Right hindlimb (tissue), 1 donor: Measurements from ENCODE around the gene TMCC2.

Experiments
- DNase-seq: peaks from one replicate; pipeline ENCODE4 v3.0.0-alpha.2; 2018

The TMCC2 gene

DNA sequence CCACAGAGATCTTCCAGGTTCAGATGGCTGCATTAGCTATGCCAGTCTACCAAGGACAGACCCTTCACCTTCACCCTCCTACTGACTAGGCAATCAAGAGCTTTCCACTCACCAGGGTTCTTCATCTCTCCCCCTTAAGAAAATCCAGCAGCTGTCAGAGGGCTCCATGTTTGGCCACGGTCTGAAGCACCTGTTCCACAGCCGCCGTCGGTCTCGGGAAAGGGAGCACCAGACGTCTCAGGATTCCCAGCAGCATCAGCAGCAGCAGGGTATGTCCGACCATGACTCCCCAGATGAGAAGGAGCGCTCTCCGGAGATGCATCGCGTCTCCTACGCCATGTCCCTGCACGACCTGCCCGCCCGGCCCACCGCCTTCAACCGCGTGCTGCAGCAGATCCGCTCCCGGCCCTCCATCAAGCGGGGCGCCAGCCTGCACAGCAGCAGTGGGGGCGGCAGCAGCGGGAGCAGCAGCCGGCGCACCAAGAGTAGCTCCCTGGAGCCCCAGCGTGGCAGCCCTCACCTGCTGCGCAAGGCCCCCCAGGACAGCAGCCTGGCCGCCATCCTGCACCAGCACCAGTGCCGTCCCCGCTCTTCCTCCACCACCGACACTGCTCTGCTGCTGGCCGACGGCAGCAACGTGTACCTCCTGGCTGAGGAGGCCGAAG is 13.8 kb downstream of the TMCC2 start:
- DNase-seq, result peak; percentile 47

DNA sequence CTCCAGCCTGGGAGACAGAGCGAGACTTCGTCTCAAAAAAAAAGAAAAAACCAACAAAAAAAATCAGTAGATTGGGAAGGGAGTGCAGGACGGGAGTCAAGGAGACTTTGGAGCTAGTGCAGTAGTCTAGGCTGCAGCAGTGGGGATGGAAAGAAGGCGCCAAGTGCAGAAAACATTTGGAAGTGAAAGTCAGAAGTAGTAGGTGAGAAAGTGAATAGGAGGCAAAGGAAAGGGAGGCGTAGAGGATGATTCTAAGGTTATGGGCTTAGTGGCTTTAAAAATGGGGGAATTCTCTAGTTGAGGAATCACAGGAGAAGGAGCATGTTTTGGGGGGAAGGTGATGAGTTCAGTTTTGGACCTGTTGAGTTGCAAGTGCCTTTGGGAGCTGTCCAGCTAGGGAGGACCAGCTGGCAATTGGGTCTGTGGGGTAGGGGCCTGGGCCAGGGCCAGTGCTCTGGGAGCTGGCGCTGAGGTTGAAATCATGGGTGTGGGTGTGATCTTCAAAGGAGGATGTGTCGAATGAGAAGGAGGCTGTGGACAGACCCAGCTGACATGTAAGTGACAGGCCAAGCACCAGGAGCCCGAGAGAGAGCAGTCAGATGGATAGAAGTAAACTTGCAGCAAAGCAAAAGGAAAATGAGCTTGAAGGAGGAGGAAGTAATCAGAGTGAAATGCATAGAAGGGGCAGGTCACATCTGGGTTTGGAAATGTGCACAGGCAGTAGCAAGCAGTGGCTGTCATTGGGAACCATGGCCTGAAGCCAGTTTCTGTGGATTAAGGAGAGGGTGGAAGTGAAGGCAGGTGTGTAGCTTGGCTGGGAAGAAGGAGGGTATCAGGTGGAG is 15.8 kb downstream of the TMCC2 start:
- DNase-seq, result no peak

DNA sequence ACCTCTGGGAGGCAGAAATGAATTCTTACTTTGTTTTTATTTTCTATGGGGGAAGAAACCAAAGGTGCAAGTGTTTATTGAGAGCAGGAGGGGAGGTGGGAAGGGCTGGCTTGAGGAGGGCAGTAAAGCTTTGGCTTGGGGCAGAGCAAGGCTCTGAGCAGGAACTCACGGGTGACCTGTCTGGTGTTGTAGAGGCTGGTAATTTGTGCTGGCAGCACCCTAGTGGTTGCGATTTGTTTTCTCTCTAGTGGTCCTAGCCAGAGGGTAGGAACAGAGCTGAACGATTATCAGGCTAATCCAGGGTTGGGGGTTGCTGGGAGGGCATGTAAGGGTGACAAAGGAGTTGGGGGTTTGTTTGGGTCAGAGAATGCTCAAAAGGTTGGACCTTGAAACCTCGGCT is 16.6 kb downstream of the TMCC2 start:
- DNase-seq, result no peak

DNA sequence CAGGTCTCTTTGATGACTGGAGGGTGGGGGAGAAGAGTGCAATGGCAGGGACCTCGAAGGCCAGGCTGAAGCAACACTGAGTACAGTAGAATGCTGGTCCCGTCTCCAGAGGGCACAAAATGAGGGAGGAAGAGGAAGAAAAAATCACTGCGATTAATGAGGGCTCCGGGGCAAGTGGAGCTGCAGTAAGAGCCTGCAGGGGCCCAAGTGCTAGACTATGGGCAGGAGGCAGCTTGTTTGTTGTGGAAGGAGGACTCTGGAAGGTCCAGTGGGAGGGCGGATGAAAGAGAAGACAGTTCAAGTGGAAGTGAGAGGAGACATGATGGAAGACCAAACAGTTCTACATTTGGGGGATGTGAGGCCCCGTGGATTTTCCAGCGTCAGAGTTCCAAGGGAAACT is 17.4 kb downstream of the TMCC2 start:
- no peak for DNase-seq

DNA sequence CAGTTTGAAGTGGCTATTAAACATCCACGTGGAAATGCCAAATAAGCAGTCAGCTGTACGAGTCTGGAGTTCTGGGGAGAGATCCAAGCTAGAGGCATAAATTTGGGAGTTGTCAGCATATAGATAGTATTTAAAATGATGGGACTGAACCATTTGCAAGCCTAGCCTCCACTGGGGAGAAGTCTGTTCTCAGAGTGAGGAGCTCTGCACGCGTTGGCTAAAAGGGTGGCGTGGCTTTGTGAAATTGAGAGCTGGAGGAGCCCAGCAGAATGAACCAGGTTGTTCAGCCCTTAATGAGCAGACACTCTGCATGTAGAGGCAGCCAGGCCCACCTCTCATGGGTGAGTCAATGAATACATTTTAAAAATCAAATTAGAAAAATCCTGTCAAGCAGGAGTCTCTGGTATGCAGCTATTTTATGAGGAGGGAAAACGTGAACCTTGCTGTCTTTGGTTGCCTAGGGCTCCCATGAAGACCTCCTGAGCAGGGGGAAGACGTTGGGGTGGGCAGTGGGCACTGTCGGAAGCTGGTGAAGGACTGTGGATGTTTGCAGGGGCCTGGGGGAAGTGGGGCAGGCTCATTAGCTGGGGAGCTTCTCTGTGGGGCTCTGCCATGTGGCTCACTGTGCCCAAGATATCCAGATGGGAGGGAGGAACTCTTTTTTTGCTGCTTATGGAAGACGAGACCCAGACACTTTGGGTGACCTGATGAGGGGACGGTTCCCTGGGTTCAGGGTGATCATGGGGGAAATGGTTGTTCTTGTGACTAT is 18.8 kb downstream of the TMCC2 start:
- no peak for DNase-seq

DNA sequence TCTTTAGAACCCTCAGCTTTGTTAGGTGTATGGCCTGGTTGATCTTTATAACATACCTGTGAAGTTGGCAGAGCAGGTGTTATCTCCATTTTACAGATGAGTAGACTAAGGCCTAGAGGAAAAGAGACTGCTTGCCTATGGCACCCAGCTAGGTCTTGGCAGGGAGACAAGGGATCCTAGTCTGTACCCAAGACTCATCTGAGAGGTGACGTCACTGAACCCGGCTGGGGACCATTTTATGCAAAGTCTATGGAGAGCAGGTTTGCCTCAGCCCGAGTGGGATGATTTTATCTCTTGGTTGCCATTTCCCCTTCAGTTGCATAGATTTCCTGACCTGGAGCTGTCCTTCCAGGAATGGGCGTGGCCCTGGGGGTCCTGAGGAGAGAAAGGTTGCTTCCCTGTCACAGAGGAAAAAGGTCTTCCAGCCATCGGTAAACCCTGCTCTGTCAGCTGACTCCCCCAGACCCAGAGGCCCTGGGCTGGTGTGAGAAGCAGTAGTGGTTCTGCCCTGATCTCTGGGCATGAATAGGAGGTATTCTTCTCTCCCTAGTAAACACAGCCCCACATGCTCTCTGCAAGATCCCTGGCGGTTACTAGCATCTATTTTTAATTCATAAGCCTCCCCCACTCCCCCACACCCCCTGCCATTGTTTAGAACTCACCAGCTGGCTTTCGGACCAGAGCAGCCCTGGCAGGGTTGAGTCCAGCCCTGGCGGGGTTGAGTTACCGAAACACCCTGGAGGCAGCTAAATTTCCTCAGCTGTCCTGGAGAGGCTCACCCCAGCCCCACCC is 19.6 kb downstream of the TMCC2 start:
- peak; percentile 76 for DNase-seq

DNA sequence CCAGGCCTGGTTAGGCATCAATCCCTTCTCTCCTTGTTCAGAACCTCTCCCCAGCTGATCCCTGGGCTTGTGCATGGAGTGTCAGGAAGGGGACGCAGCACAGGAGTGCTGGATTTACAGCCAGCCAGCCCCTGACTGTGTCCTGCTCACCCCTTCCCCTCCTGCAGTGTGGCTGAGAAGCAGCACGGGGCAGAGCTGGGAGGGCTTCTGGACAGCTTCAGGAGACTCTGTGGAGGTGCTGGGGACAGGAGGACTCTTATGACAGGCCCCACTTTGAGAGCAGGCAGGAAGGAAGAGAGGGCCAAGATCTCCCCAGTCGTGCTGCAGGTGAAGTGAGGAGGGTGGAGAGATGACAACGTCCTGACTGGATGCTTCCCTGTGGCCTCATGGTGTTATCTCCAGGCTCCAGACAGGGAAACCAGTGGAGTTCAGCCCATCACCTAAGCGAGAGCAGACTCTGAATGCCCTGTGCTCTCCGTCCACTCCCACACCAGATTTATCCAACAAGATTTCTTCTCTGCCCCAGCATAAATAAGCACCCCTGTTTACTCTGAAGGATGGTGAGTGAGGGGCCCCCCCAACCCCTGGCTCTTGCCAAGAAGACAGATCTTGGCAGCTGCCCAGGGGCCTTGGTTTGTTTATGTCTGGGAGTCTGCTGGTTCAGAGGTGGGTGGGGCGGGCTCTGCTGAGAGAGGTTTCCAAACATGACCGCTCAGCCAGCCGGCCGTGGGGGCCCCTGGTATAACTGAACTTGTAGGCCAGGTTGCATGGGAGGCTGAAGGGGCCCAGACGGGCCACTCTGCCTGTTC is 21.3 kb downstream of the TMCC2 start:
- peak; percentile 78 for DNase-seq

DNA sequence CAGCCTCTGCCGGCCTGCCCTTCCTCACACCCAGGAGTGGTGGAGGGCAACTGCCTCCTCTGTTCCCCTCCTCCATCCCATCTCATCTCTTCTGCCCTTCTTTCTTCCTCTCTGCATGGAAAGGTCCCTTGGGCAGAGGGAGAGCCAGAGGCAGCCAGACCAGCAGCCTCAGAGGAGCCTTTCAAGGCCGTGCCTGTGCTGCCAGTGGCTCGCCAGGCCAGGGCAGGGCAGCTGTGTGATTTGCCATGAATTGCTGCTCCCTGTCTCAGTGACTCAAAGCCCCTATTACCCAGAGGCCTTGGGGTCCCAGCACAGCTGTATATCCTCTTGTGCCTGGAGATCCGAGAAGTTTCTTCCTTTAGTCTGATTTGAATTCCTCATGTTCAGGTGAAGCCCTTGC is 21.9 kb downstream of the TMCC2 start:
- no peak for DNase-seq

DNA sequence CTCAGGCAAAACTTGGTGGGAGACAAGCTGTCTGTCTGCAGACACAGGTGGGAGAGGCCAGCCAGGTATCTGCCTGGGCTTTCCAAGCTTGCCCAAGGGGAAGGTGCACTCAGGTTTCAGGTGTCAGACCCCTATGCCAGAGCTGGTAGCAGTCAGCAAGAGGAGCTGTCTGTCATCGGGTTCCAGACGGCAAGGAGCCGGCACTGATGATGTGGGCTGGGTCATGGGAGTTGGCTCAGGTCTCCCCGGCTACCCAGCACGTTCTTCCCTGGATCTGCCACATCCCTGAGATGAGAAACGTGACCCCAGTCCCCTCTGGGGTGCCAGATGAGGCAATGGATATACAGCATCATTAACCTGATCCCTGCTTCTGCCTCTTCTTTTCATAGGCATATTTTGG is 23.0 kb downstream of the TMCC2 start:
- no peak for DNase-seq

DNA sequence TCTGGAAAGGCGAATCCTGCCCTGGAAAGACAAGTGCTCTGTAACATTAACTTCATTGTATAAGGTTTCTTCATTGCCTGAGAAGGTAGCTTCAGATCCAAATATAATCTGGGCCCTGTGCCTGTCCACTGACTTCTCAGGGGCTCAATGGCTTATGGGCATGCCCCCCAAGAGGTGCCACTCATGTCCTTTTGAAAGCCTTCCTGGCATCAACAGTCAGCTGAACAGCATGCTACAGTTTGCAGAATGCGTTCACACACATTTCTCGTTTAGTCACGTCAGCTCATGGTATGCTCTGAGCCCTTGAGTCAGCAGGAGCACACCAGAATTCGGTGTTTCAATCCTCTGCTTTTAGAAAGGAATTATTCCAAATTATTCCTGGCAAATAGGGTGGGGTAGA is 23.8 kb downstream of the TMCC2 start:
- DNase-seq, result no peak

DNA sequence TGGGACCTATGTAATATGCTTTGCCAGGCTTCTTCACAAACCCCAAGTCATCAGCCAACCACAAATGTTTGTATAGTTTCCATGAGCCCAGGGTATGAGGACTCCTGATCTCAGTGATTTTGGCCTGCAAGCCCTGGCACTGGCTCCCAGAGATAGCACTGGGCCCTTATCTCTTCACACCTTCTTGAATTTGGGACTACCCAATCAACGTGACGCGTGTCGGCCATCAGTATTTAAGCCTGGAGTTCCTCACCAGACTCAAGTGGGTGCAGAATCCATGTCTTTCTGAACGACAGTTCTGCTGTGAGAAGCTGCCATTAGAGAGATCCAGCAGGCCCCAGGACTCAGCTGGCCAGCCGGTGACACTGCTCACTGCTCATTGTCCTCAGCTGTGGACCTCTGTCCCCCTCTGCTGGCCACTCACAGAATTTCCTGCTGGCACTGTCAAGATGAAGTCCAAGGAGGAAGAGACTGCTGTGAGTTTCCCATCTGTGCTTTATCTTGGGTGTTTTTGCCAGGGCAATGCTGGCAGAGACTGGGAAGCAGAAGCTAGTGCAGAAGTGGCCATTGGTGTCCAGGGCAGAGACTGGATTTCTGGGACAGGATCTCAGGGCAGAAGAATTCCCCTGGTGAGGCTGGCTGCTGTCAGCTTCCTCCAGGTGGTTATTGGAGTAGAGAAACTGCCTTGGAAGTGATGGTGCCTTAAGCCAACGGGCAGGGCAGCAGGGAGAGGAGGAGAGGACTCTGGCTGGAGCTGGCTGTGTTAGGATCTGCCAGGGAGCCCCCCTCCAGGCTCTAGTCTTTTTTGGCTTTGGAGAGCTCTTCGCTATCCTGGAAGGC is 28.4 kb downstream of the TMCC2 start:
- DNase-seq, result peak; percentile 93

DNA sequence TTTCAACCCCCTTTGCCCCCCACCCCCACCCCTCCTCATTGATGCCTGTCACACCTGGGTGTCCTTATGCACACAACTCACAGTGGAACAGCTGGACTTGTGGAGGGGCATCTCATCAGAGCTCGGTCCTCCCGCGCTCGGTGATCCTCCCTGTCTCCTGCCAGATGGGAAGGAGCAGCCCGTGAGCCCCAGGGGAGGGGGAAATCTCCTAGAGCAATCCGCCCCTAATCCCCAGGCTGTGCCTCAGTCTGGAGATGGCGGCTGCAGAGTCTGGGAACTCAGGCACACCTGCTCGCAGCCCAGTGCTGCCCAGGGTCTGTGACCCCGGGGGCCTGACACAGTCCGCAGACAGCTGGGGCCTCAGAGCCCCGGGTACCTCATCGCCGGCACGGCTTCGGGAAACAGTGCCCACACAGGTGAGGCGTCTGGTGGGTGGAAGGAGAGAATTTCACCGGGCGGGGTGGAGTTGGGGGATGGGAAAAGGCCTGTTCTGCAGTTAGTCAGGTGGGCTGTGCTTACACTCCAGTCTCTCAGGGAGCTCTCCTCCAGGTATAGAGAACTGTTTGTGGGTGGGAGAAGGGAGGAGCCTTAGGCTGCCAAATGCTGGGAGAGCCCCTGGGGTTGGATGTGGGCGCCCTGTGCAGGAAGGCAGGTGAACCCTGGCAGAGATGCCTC is 29.3 kb downstream of the TMCC2 start:
- no peak for DNase-seq

DNA sequence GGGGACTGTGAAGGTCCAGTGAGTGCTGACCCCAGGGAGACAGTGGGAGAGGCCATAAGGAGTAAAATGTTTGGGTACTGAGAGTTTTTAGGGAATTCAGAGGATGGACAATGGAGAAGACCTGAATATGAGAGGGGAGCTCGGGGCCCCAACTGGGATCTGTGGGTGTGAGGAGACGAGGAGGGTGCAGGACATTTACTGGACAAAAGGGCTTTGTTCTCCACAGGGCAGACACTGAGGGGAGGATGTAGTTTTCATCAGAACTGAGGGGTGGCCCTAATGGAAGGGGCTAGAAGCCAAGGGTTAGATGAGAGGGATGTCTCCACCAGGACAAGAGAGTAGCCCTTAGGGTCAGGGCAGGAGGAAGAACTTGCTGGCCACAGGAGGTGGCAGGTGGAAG is 30.0 kb downstream of the TMCC2 start:
- DNase-seq, result no peak

DNA sequence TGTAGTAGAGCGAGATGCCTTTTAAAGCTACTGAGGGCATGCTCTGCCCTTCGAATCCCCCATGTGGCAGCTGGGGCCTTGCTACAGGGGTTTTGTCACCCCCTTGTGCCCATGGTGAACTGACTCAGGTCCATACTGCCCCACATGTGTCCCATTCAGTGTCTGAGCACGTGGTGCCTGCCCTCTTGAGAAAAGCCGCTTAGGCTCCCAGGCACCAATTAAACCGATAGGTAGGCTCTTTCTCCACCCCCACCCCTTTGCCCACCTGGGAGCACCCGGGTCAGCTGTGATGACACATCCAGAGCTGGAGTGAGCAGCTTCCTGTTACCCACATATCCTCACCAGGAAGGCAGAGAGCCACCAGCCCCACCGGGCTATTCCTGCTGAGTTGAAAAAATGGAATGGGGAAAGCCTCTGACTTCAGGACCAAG is 30.5 kb downstream of the TMCC2 start:
- DNase-seq, result no peak

DNA sequence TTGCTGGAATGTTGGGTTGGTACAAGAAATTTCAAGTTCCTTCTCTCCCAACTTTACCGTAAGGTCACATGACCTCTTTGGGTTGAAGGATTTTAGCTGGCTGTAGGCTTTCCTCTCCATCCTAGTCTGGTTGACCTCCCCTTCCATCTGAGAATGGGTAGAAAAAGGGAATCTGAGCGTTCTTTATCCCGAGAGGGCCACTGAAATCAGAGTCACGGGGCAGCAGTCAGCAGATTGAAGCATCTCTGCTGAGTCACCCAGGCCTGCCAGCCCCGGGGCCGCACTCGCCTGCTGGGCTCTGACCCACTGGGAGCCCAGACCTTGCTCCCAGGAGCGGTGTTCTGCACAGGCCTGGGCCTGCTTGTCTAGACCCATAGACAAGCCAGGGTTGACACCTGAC is 31.0 kb downstream of the TMCC2 start:
- DNase-seq, result no peak

DNA sequence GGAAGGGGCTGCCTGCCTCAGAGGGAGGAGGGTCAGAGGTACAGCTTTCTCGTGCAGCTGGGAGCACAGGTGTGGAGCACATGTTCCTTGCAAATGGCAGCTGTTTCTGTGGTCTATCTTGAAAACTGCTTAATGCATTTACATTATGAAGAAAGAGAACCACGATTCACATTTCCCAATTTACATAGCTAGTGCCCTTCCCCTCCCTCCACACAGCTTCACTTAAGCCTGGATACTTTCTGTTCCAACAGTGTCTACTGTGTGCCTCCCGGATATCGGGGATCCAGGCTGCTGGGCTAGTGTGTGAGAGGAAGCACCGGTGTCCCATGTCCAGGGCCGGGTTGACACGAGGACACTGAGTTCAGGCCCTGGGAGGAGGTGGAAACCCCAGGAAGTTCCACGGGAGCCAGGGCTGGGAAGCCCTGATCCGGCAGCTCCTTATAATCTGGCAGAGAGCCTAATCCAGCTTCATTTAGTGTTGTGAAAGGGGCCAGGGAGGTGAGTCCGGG is 31.6 kb downstream of the TMCC2 start:
- no peak for DNase-seq

DNA sequence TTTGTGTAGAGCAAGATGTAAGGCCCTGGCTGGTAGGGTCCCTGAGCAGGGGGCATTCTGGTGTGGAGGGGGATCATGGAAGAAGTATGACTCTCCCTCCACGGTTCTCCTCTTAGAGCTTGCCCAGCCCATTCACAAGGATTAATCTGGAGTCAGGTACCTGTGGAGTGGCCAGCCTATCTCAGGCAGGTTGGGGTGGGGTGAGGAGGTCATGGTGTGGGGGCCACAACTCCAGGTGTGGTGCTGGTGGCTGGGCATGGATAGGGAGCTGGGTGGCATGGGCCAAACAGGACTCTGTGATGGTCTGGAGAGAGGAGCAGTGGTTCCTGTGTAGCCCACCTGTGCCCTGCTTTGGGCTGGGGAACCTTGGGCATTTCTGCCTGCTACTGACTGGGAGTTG is 32.3 kb downstream of the TMCC2 start:
- no peak for DNase-seq

DNA sequence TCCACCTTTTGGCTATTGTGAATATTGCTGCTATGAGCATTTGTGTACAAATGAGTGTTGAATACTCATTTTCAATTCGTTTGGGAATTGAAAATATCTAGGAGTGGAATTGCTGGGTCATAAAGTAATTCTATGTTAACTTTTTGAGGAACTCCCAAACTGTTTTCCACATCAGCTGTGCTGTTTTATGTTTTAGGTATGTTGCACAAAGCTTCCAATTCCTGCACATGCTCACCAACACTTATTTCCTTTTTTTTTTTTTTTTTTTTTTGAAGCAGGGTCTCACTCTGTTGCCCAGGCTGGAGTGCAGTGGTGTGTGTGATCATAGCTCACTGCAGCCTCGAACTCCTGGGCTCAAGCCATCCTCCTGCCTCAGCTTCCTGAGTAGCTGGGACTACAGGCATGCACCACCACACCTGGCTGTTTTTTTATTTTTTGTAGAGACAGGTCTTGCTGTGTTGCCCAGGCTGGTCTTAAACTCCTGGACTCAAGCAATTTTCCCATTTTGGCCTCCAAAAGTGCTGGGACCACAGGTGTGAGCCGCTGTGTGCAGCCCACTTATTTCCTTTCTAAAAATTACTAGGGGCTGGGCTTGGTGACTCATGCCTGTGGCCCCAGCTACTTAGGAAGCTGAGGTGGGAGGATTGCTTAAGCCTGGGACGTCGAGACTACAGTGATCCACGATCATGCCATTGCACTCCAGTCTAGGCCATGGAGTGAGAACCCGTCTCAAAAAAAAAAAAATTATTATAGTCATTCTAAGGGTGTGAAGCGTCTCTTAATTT is 33.4 kb downstream of the TMCC2 start:
- DNase-seq, result no peak

DNA sequence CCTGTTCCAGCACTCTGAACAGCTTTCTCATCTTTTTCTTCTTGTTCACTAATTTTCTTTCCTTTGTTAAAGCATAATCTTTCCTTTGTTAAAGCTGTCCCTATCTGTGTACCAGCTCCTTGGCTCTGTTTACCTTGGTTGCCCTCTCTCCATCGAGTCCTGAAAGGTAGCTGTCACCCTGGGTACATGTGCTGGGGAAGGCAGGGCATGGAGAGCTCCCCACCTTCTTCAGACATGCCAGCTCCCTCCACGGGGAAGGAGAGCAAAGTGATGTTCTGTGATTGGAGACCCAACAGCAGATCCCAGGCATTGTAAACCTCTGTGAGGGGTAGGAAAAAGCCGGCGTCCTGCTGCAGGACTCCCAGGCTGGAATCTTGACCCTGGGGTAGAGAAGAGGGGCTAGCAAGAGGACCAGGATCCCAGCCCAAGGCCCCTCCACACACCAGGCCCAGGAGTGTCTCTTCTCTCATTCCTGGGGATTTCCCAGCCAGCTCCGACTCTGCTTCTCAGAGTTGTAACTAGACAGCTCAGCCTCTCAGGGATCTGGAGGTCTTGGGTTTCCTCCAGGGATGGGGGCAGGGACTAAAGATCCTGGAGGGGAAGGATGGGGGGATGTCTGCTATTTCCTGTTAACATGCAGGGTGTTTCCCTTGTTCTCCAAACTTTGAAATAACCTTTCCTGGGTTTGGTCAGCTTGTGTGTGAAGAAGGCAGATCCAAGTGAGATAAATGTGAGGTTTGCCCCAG is 34.4 kb downstream of the TMCC2 start:
- no peak for DNase-seq
